ENCODE data around the gene SHFL.

Gene SHFL

DNA sequence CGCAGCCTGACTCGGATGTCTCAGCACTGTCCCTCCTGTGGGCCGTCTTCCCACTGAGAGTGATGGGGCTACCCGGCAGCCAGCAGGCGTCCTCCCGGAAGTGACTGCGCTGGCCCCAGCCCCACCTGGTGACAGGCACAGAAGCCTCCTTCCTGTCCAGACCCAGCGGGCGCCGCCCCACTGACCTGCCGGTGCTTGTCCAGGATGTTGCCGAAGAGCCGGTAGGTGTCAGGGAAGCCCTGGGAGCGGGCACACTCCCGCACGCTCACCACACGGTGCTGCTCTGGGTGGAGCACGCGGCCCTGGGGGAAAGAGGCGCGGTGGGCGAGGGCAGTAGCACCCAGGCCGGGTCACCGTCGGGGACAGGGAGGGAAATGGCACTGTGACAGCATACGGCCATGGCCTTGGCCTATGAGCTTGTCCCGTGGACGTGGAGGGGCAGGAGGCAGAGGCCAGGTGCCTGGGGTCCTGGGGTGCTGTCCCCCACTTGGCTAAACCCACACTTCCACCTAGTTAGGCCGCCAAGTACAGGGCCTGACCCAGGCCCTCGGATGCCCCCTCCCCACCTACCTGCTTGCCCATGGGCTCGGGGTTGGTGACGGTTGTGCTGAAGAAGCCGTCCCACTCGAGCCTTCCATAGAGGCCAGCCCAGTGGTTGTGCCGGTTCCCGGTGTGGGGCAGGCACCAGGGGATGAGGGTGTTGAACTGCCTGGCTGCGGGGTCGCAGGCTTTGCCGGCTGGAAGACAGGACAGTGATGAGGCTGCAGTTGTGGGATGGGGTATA, 49.6 kb downstream of the SHFL start:
- DNase-seq: no peak

DNA sequence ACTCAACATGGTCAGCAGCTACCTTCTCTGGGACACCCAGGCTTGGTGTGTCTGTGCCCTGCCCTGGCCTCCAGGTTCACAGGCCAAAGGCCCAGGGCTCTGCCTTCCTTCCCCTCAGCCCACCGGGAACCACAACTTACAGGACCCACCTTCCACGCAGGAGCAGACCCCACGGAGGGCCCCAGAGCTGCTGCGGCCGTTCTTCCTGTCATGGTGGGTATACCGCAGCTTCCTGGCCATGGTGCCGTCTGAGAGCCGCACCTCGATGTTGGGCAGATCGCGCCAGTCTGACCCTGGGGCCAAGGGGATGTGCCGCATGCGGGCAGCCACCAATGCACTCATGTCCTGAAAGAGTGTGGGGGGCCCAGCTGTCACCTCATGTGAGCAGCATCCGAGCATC, 50.8 kb downstream of the SHFL start:
- no peak for DNase-seq

DNA sequence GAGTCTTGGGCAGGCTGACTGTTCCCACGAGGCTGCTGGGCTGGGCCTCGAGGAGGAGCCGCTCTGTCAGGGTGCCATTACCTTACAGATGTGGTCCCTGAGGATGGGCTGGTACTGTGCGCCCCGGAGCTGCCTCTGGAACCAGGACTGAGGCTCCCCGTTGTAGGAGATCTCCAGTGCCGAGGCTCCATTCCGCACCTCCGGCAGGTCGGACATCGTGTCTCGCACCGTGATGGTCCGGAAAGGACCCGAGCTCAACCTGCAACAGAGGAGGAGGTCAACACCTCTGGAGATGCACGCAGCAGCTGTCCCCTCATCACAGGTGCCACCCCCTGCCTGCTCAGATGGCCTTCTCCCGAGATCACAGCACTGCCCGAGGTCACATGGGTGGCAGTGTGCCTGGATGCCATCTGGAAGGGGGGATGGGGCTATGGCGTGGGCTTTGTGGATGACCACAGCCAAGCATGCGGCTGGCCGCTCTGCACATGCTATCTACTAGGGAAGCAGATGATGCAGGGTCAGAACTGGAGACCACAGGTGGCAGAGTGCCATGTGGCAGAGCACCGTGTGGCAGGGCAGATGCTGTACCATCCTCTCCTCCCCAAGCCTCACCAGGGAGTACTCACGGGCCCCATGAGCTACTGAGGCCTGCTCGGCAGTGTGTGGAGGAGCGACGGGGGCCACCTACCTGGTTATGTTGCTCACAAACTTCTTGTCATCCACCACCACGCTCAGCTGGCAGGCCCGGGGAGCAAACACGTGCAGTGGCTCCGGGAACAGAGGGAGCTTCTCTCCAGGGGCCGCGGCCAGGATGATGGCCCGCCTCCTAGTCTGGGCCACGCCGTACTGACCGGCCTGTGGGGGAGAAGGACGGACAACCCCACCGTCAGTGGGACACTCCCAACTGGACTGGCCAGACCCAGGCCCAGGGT, 51.9 kb downstream of the SHFL start:
- DNase-seq: no peak

DNA sequence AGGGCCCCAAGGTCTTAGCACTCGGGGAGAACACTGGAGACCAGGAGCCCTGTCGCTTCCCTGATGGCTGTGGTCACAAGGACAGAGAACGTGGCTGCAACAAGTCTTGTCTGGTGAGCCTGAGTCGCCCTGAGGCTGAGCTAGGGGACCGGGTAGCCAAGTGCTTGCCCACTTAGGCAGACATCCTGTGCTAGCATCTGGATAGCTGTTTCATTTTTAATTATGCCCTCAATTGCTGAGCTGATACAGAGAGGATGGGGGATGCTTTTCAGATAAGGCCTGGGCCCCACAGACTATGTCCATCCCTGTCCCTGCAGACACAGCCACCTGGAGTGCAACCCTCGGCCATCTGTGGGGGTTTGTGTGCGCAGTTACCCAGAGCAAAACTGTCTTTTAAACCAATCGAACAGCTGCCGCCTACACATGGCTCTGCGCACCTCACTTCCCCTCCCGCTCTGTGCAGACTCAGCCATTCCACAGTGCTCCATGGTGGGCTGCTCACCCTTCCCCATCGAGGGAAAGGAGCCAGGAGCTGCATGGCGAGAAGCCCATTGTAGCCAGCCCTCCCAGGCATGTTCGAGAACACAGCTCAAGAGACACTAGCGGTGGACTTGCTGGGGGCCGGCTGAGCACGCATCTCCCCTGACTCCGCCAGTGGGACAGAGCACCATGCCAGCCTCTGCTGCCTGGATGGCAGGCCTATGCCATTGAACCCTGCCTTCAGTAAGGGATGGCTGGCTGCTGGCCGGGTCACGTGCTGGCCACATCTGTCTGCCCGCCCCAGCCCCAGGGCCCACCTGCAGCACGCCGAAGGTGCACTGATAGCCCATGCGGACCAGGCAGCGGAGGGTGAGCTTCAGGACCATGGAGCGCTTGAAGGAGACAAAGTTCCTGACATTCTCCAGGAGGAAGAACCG, 53.0 kb downstream of the SHFL start:
- no peak for DNase-seq

DNA sequence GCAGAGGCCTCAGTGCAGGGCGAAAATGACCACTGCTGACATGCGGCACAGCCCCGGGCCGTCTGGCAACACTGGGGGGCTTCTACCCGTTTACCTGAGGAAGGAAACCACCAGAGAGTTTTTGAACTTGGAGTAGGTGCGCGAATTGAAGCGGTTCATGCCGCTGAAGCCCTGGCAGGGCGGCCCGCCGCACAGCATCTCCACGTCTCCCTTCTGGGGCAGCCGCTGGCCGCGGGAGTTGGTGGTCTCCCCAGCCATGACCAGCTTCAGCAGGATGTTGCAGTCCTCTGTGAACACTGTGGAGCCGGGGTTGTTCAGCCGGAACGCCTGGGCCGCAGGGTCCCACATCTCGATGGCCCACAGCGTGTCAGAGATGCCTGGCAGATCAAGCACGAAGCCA, 53.8 kb downstream of the SHFL start:
- no peak for DNase-seq

DNA sequence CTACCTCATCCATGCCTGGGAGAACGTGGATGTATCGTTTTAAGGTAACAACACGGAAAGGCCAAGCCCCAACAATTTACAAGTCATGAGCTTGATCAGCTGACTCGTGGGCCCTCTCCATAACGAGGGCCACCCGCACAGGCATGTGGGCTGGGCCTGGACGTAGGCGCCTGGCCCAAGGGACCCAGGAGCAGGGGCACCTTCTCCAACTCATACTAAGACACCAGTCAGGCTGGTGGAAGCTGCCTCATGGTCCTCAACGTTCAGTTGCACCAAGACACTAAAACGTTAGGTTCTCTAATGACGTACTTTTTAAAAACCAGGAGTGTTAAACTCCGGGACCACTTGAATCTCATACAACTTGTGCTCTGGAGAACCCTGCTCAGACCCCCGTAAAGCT, 55.4 kb downstream of the SHFL start:
- no peak for DNase-seq

DNA sequence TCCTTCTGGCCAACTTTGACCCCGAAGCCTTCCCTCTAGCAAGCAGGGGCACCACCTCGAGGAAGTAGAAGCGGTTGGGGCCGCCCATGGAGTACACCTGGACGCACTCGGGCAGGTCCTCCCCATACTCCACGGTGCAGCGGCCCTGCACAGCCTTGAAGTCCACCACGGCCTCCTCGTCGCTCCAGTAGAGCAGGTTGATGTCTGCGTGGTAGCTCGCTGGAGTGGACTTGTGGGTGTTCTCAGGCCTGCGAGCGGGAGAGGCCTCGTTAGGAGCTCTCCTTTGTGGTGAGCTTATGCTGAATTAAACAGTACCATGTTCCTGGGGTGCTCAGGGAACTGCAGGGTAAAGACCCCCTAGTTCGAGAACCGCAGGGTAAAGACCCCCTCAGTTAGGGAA, 55.9 kb downstream of the SHFL start:
- no peak for DNase-seq
